Measurements from ENCODE around the gene NEU2.
"Not testable (repeated sequence)": the region's sequence is repeated elsewhere in the genome, so short reads cannot be mapped to it uniquely, and the experiment has no call there.

The NEU2 gene

DNA sequence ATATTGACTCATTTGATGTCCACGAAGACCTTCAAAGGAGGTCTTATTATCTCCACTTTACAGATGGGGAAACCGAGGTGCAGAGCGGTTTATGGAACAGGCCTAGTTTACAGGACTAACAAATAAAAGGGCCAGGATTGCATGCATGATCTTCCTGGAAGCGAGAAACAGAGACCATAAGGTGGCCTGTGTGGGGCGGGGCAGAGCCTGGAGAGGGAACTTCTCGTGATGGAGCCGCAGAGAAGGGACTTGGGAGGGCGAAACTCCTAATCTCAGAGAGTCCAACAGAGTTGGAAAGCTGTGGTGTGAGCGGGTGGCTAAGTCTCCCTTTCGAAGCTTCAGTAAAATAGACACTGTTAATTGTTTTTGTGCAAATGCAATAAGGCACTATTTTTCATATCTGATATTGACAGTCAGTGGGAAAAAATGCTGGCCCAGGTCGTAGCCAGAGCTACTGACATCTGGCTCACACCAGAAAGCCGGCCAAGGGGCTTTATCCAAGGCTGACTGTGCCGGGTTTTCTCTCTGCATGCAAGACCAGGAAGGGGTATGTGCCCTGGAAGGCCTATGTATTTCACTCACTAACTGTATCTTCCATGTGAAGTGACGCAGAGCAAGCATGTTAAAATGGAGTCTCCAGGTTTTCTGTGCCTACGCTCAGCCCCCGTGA lies 32.2 kb downstream of the NEU2 start:
- DNase-seq (ENCODE audit: low spot score): no peak

GRCh38 chr2:233065200-233065589 lies 32.7 kb downstream of the NEU2 start:
- DNase-seq (ENCODE audit: low spot score): not testable (repeated sequence)

More for the DNA sequence above, 32.2 kb downstream of the NEU2 start:
- TF ChIP-seq CTCF (IDR thresholded peaks at IDR 0.05; ENCODE audit: extremely low read depth, missing control alignments): no peak

DNA sequence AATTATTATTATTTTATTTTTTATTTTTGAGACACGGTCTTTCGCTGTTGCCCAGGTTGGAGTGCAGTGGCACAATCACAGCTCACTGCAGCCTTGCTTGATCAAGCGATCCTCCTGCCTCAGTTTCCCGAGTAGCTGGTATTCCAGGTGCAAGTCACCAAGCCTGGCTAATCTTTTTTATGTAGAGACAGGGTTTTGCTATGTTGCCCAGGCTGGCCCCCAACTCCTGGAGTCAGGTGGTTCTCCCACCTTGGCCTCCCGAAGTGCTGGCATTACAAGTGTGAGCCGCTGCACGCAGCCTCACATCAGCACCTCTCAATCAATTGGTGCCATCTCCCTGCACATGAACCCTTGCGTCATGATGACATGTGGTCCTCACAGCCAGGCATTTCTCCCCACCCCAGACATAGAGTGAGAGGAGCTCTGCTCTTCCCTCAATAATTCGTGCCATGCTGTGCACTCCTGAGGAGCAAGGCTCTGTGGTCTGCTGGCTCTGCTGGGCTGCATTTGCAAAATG lies 33.5 kb downstream of the NEU2 start:
- no peak for DNase-seq (ENCODE audit: low spot score)
- no peak for TF ChIP-seq CTCF (IDR thresholded peaks at IDR 0.05; ENCODE audit: extremely low read depth, missing control alignments)

- no peak for DNase-seq (ENCODE audit: low spot score)
- no peak for TF ChIP-seq CTCF (IDR thresholded peaks at IDR 0.05; ENCODE audit: extremely low read depth, missing control alignments)
These were observed 36.4 kb downstream of the NEU2 start for GRCh38 chr2:233068762-233069418.

DNA sequence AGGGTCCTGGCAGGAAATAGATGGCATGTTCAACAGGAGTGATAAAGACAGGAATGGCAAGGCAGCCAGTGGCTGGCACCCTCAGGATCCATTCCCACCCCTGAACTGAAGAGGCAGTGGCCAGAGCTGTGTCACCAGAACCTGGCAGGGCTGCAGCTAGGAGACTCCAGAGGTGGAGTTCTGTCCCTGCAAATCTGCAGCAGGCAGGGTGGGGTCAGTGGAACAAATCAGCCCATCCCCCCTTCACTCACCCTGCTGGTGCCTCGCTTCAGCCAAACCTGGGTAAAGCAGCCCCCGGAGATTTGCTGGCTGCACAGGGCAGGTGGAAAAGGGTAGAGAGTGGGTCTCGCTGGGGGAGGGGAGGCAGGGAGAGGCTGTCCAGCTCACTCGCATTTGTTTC lies 40.4 kb downstream of the NEU2 start:
- no peak for TF ChIP-seq CTCF (IDR thresholded peaks at IDR 0.05; ENCODE audit: extremely low read depth, missing control alignments)
- no peak for DNase-seq (ENCODE audit: low spot score)

- DNase-seq (ENCODE audit: low spot score): no peak
- no peak for TF ChIP-seq CTCF (IDR thresholded peaks at IDR 0.05; ENCODE audit: extremely low read depth, missing control alignments)
These were observed 41.6 kb downstream of the NEU2 start for GRCh38 chr2:233074106-233074505.

DNA sequence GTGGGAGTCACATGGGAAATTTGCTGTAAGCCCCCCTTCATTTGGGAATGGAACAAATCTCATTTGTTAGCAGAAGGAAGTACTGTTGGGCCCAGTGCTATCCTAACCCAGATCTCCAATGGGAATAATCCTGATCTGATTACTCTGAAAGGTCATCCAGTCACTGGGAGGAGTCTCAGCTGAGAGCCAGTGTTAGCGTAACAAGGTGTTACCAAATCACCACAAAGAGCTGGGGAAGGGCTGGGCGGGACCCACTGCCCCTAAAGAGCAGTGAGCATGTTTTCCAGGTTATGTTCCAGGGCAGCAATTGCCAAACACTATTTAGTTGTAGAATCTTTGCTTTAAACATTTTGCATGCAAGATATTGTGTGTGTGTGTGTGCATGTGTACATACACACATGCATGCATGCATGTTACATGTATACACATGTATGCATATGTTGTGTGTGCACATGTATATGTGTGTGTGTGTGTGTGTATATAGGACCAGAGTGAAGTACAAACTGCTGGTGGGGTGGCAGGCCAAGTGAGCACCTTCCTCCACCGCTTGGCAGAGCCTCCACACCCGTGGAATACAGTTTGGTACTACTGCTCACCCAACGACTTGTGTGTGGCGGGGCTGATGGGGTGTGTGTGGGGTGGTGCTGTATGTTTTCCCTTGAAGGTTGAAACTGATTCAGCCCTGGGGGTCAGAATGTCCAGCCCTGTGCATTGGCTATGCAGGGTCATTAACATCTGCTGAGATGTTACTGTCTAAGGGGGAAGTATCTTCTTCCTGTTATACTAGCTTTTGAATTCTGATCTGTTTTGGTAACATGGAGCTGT lies 42.9 kb downstream of the NEU2 start:
- TF ChIP-seq CTCF (IDR thresholded peaks at IDR 0.05; ENCODE audit: extremely low read depth, missing control alignments): no peak
- no peak for DNase-seq (ENCODE audit: low spot score)
